Astrocyte of the cerebellum (primary cell): ENCODE data around the gene USP7.

Experiments used
- DNase-seq: peaks from one replicate; pipeline ENCODE4 v3.0.0-alpha.2; 2011; ENCODE audit warnings: low read depth
- H3K4me3 ChIP-seq: 2 replicates; pipeline ENCODE4 v1.5.1; 2011; ENCODE audit warnings: mild to moderate bottlenecking, low read depth, low read length, moderate library complexity
- CTCF ChIP-seq: IDR thresholded peaks from 2 replicates; pipeline ENCODE4 v1.5.1; 2012; ENCODE audit warnings: low read length, low read depth, moderate library complexity, mild to moderate bottlenecking; ENCODE audit errors: missing control alignments
- in situ Hi-C: cut with HindIII; loops from 2 replicates; pipeline ENCODE4 v1.10.0; 2017; ENCODE audit warnings: low sequenced_read_pairs

Gene USP7

GRCh38 chr16:8928467-8928957 is 35.2 kb downstream of the USP7 start:
- H3K4me3 ChIP-seq = no peak overlapping the region
- no peak for TF ChIP-seq CTCF
- in situ Hi-C loops = loop anchor here (5.0 to 25.0 kb wide), 3 partner anchors 34 to 184 kb away; partner anchors contain the start of gene USP7
- DNase-seq = no peak

- TF ChIP-seq CTCF = no peak
- H3K4me3 ChIP-seq = no peak overlapping the region
- DNase-seq = no peak
- in situ Hi-C loops = loop anchor here (5.0 to 25.0 kb wide), 3 partner anchors 35 to 185 kb away; partner anchors contain the start of gene USP7
These were observed 36.9 kb downstream of the USP7 start for GRCh38 chr16:8926827-8927226.

- no peak overlapping the region for H3K4me3 ChIP-seq
- DNase-seq = no peak
- TF ChIP-seq CTCF = no peak
- in situ Hi-C loops = loop anchor here (5.0 to 25.0 kb wide), 3 partner anchors 37 to 187 kb away; partner anchors contain the start of gene USP7
These were observed 38.3 kb downstream of the USP7 start for GRCh38 chr16:8925455-8925854.

GRCh38 chr16:8924214-8924613 is 39.5 kb downstream of the USP7 start:
- no peak for TF ChIP-seq CTCF
- no peak for DNase-seq
- in situ Hi-C loops = loop anchor here (25.0 kb wide), 1 partner anchor 112 kb away; no protein-coding TSS in a partner anchor
- no peak overlapping the region for H3K4me3 ChIP-seq

- H3K4me3 ChIP-seq = no peak overlapping the region
- no peak for DNase-seq
- no peak for TF ChIP-seq CTCF
- in situ Hi-C loops = loop anchor here (25.0 kb wide), 1 partner anchor 111 kb away; no protein-coding TSS in a partner anchor
These were observed 40.5 kb downstream of the USP7 start for GRCh38 chr16:8923199-8923598.

- in situ Hi-C loops = loop anchor here (25.0 kb wide), 1 partner anchor 109 kb away; no protein-coding TSS in a partner anchor
- TF ChIP-seq CTCF = no peak
- DNase-seq = no peak
- H3K4me3 ChIP-seq = no peak overlapping the region
These were observed 42.2 kb downstream of the USP7 start for GRCh38 chr16:8921347-8921984.
